Measurements from ENCODE around the gene AP2B1.
"Not testable (repeated sequence)": the region's sequence is repeated elsewhere in the genome, so short reads cannot be mapped to it uniquely, and the experiment has no call there.

Gene AP2B1

DNA sequence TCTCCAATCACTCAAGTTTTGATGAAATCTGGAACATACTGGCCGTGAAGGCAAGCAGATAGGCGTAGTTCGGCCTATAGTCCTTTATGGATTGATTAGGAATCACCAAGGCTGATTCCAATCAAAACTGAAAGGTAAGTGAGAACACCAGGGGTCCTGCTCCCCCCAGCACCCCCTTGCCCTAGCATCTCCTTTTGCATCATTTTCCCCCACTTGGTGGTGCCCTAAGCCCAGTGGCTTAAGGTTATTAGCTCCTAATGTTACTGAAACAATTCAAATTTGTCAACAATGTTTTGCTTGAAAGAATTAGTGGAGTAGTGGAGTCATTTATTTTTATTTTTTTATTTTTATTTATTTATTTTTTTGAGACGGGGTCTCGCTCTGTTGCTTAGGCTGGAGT lies 31.4 kb upstream of the AP2B1 start:
- peak; percentile 18 for TF ChIP-seq CTCF (conservative IDR thresholded peaks at IDR 0.05; ENCODE audit: low read depth, low read length)
- no peak overlapping the region for H3K4me3 ChIP-seq (ENCODE audit: low read length)
- DNase-seq (ENCODE audit: low read depth) = no peak

GRCh38 chr17:35557353-35557752 lies 29.8 kb upstream of the AP2B1 start:
- no peak for DNase-seq (ENCODE audit: low read depth)
- H3K4me3 ChIP-seq (ENCODE audit: low read length) = no peak overlapping the region
- no peak for TF ChIP-seq CTCF (conservative IDR thresholded peaks at IDR 0.05; ENCODE audit: low read depth, low read length)

DNA sequence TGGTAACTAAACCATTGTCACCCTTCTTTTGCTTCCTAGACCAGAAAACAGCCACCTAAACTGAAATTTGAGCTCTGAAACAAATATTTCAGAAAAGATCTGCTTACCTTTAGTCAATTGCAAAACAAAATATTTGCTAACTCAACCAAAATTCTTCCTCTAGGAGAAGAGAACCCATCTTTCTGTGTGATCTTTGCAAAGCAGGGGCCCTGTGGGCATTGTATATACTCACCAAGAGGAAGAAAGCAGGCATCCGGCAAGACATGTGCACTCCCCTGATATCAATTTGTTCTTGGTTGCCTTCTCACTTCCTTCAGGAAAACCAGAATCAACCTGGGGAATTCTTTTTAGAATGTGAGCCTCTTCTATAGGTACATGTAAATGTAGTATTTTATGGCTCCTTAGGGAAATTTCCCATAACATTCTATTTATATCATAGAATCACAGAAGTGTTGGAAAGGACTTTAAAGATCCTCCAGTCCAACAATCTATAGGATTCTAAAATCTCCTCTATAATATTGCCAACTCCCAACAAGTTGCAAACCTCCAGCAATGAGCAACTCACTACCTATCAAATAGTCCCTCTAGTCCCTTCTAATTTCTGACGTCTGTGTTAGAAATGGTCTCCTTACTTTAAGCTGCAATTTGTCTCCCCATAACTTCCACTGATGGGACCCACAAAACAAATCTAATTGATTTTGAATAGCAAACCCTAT lies 27.5 kb upstream of the AP2B1 start:
- no peak for TF ChIP-seq CTCF (conservative IDR thresholded peaks at IDR 0.05; ENCODE audit: low read depth, low read length)
- no peak for DNase-seq (ENCODE audit: low read depth)

DNA sequence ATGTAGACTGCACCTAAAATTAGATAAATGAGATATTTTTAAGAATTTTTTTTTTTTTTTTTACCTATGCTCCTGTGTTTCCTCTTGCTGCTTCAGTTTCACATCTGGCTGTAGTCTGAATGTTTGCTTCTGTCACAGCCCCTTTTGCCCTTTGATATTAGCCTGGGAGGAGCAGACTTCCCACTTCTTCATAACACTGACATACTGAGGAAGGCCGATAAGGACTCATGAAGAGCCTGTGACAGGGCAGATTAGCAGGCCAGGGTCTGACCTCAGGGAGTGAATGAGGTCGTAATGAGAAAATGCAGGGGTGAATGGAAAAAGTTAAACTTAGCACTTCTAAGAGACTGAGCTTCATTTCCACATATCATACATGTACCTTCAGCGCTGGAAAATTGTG lies 26.4 kb upstream of the AP2B1 start, which contains the start of gene SLFN14:
Gene SLFN14 (minus strand): TSS at position 117 of the 400 bp plus-strand sequence. CDS start 2,757 bp downstream, outside the sequence.
- DNase-seq (ENCODE audit: low read depth) = no peak
- no peak for TF ChIP-seq CTCF (conservative IDR thresholded peaks at IDR 0.05; ENCODE audit: low read depth, low read length)

More for the DNA sequence above, 27.5 kb upstream of the AP2B1 start:
- H3K4me3 ChIP-seq (ENCODE audit: low read length) = no peak overlapping the region

DNA sequence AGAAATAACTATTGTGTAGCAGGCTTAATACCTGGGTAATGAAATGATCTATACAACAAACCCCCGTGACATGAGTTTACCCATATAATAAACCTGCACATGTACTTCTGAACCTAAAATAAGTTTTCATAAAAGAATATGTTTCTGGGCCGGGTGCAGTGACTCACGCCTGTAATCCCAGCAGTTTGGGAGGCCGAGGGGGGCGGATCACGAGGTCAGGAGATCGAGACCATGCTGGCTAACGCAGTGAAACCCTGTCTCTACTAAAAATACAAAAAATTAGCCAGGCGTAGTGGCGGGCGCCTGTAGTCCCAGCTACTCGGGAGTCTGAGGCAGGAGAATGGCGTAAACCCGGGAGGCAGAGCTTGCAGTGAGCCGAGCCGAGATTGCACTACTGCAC lies 23.9 kb upstream of the AP2B1 start:
- not testable (repeated sequence) for DNase-seq (ENCODE audit: low read depth); H3K4me3 ChIP-seq (ENCODE audit: low read length)

More for the DNA sequence above, 26.4 kb upstream of the AP2B1 start, which contains the start of gene SLFN14:
- H3K4me3 ChIP-seq (ENCODE audit: low read length) = no peak within 1 kb of the TSS

GRCh38 chr17:35566968-35567367 lies 20.2 kb upstream of the AP2B1 start:
- DNase-seq (ENCODE audit: low read depth) = no peak
- no peak overlapping the region for H3K4me3 ChIP-seq (ENCODE audit: low read length)
- no peak for TF ChIP-seq CTCF (conservative IDR thresholded peaks at IDR 0.05; ENCODE audit: low read depth, low read length)

- TF ChIP-seq CTCF (conservative IDR thresholded peaks at IDR 0.05; ENCODE audit: low read depth, low read length) = no peak
- DNase-seq (ENCODE audit: low read depth) = no peak
- peak overlapping the region; percentile 100 for H3K4me3 ChIP-seq (ENCODE audit: low read length)
Observed at GRCh38 chr17:35568561-35568960, 18.6 kb upstream of the AP2B1 start.
